Fibroblast of skin of right quadriceps (primary cell): ENCODE data around the gene OR52W1.

Experiments
- DNase-seq: peaks from one replicate; pipeline ENCODE4 v3.0.0-alpha.2; 2013

Gene OR52W1, protein sequence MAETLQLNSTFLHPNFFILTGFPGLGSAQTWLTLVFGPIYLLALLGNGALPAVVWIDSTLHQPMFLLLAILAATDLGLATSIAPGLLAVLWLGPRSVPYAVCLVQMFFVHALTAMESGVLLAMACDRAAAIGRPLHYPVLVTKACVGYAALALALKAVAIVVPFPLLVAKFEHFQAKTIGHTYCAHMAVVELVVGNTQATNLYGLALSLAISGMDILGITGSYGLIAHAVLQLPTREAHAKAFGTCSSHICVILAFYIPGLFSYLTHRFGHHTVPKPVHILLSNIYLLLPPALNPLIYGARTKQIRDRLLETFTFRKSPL

DNA sequence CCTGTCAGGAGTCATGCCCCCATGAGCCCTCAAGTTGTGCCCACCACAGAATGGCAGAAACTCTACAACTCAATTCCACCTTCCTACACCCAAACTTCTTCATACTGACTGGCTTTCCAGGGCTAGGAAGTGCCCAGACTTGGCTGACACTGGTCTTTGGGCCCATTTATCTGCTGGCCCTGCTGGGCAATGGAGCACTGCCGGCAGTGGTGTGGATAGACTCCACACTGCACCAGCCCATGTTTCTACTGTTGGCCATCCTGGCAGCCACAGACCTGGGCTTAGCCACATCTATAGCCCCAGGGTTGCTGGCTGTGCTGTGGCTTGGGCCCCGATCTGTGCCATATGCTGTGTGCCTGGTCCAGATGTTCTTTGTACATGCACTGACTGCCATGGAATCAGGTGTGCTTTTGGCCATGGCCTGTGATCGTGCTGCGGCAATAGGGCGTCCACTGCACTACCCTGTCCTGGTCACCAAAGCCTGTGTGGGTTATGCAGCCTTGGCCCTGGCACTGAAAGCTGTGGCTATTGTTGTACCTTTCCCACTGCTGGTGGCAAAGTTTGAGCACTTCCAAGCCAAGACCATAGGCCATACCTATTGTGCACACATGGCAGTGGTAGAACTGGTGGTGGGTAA lies at the start of gene OR52W1:
Gene OR52W1, plus strand, starts transcription at position 51 of the 637 bp plus-strand sequence. Its CDS starts 0 bp downstream, at position 51.
- no peak for DNase-seq

DNA sequence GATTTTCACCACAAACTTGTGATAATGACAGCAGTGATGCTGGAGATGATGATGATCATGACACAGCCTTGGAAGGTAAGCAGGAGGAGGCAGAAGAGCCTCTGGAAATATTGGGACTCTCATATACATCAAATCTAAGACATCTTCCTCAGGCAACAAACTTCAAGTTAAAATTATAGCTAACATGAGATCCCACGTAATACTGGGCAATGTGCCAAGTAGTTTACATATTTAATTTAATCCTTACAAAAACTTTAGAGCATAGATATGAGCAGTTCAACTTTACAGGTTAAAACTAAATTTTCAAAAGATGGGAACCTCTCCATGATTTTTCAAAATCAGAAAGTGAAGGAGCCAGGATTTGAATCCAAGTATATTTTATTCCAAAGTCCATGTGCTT lies 47.9 kb upstream of the OR52W1 start:
- DNase-seq = no peak

DNA sequence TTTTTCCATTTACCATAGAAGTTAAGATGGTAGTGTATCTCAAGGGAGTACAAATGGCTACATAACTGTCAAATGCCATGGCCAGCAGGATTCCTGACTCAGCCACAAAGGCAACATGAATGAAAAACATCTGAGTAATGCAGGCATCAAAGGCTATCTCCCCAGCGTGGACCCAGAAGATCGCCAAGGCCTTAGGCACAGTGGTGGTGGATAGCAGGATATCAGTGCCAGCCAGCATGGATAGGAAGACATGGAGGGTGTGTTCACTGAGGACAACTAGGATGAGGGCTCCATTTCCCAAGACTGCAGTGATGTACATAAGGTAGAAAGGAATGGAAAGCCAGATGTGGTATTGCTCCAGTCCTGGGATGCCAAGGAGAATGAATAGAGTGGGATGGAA lies 46.9 kb upstream of the OR52W1 start:
- no peak for DNase-seq

DNA sequence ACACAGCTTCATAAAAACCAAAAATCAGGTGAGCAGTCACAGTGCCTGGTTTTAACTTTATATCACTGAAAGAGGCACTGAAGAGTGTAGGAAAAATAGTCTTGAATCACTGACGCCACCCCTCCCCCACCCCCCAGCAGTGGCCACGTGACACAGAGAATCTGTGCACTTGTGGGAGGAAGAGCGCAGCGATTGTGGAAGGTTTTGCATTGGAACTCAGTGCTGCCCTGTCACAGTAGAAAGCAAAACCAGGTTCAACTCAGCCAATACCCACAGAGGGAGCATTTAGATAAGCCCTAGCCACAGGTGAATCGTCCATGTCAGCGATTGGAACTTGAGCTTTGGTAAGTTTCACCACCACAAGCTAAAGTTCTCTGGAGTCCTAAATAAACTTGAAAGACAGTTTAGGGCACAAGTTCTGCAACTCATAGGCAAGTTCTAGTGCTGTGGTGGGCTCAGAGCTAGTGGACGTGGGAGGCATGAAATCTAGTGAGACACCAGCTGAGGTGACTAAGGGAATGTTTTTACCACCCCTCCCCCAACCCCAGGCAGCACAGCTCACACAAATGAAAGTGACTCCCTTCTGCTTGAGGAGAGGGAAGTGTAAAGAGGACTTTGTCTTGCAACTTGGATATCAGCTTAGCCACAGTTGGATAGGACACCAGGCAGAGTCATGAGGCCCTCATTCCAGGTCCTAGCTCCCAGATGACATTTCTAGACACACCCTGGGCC lies 42.2 kb upstream of the OR52W1 start:
- no peak for DNase-seq

DNA sequence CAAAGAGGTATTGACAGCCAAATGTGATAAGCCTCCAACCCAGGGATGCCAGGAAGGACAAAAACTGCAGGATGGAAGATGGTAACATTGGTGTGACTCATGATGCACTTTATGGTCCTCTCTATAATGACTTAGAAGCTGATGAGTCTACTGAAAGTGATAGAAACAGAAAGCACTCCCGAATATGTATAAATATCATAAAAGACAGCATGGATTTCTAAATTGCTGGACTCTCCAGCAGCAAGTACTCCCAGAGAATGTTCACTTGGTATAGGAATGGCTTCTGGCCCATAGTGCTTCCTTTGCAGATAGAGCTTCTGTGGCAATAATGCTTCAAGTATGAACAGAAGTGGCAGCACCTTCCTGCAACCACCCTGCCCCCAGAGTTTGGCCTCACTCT lies 28.8 kb upstream of the OR52W1 start, which contains the start of gene OR52B2:
Gene OR52B2, minus strand, starts transcription at position 101 of the 400 bp plus-strand sequence. Its CDS starts 0 bp downstream, at position 101.
- DNase-seq = no peak

DNA sequence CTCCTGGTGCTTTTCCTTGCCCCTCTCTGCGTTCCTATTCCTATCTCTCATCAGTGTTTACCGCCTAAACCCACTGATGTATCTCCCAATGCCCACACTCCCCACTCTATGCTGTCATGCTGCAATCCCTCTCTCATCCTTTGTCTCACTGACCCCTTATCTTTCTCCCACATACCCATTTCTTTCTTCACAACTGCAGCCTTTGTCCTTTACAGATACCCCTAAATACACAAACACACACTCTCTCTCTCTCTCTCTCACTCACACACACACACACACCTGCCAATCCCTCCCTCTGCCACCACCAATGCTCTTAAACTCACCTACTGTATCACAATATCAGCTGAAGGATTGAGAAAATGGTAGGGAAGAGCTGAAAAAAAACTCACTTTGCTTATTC lies 23.6 kb upstream of the OR52W1 start:
- no peak for DNase-seq

DNA sequence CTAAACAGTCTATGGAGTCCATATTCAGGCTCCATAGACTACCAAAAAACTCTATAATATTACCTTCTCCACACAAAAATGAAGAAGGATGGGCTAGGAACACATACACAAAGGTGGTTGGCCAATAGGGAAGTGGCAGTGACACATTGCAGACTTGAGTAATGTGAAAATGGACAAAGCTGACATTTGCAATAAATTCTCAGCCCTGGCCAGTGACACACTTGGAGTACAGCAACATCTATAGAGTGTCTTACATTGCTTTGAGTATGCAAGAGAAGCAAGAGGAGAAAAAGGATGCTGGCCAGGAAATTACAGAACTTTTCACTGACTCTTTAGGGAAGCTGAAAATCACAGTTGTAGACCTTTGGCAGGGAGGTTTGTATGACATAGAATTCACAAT lies 7.3 kb upstream of the OR52W1 start:
- DNase-seq = no peak

DNA sequence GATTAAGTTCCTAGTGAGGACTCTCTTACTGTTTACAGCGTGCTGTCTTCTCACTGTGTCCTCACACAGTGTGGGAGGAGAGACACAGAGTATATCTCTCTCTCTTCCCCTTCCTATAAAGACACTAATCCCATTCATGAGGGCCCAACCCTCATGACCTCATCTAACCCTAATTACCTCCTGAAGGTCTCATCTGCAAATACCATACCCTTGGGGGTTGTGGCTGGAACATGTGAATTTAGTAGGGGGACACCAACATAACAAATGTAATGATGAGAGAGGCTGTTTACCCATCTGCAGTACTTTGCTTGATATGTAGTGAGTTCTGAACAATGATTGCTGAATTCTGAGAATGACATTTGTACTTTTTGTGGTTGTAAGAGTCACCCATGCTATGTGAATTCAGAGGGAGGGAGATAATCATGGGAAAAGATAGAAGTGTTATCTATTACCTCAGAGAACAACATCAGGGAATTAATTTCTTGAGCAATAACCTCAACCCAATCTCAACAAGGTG lies 4.9 kb upstream of the OR52W1 start:
- DNase-seq = no peak

DNA sequence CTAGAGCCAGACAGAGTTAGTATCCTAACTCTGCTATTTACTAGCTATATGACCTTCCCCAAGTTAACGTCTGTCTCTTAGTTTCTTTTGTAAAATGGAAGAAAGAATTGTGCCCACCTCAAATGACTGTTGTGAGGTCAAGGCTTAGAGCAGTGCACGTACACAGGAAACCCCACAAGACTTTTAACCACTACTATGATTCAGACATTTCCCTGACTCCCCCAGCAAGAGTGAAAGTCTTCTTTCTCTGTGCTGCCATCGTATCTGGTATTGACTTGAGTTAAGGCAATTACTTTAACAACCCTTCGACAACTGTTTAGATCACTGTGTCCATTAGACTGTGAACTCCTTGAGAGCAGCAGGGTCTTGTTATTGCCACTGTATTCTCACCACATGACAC lies 2.6 kb upstream of the OR52W1 start:
- DNase-seq = no peak

DNA sequence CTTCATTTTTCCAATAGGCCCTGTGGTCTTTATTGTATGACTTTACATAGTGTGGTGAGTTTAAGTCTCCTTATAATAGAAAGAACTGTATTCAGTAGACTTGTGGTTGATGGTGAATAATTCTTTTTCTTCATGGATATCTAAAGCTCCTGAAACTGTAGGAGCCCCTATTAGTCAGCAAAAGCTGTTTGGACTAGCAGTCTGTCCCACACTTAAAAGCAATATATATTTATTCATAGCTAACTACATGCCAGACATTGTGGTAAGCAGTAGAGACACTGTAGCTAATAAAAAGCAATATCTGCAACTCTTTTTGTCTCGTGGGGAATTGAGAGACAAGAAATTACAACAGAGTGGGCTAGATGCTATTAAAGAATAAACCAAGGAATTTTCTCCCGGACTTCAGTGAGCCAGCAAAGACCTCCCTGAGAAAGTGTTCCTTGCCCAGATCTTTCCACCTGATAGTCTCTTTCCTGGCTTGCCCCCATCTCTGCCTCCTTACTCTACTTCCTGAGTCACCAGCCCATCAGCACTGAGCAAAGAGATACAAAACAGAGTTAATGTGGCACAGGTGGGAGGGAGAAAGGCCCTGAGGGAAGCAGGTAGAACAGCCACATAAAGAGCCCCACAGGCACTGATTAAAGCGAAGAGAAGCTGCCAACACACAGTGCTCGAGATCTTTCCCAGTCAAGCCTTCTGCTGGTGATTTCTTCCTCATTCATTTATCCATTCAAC lies 1.4 kb upstream of the OR52W1 start:
- peak; percentile 8 for DNase-seq

DNA sequence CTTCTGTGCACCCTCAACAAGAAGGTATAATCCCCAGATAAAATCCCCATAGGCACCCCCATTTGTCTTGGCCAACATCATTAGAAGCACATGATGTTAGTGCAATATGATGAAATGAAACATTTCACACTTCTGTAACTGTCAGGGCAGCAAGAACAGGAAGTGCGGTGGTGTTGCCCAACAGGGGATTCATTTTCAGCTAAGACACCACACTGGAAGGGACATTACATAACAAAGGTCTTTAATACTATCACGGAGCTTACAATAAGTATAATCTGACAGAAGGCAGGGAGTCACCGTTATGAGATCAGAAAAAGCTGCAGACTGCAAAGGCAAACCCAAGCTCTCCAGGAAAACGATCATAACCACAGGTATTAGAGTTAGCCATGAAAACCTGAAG lies 2.0 kb downstream of the OR52W1 start:
- peak; percentile 5 for DNase-seq

DNA sequence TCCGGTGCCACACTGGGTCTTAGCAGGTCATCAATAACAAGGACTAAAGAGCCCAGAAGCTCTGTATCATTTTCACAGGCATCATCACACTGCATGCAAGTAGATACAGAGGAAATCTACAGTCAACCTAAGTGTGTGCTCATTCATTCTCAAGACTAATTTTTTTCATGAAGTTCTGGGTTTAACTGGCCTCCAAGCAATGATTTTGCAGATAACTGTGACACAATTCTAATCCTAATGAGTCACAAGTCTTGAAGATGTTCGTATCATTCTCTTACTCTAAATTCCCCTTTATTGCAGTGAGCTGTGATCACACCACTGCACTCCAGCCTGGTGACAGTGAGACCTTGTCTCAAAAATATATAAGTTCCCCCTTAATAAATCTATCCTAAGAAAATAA lies 2.5 kb downstream of the OR52W1 start:
- DNase-seq = peak; percentile 34

DNA sequence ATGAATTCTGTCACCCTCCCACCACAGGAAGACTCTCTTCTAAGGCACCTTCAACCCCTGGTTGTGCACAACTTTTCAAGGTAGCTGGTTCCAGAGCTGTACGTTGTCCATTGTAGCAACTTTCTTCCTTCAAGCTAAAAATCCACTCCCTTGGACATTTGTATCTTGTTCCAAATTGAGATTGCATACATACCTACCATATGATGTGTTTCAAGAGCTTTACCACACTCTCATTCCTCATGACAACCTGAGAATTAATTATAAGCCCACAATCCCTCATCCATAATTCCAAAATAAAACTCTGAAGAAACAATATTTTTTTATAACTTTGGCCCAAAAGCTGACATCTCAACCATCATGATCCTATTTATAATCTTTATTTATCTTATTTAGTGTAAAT lies 3.0 kb downstream of the OR52W1 start:
- DNase-seq = peak; percentile 22

DNA sequence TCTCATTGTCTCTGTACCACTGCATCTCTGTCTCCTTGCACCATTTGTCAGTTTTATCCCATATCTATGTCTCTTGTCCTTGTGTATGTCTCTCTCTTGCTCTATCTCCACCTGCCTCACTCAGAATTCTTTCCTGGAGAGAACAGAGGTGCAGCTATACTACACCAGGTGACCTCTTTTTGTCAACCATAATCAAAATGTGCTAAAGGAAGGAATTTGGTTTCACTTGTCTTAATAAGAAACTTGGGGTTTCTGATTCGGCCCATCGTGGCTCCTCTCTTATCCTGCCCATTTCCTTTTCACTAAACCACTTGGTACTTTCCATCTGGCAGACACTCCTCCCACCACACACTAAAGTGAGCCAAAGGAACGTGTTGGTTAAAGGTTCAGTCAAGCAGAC lies 4.3 kb downstream of the OR52W1 start:
- no peak for DNase-seq

DNA sequence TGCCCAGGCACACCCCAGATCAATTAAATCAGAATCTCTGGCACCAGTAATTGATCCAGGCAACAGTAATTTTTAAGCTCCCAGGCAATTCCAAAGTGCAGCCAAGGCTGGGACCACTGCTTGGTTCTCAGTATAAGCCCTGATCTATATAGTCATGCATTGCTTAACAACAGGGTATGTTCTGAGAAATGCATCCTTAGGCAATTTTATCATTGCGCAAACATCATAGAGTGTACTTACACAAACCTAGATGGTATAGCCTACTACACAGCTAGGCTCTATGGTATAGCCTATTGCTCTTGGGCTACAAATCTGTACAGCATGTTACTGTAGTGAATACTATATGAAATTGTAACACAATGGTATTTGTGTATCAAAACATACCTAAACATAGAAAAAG lies 5.7 kb downstream of the OR52W1 start:
- DNase-seq = peak; percentile 19

DNA sequence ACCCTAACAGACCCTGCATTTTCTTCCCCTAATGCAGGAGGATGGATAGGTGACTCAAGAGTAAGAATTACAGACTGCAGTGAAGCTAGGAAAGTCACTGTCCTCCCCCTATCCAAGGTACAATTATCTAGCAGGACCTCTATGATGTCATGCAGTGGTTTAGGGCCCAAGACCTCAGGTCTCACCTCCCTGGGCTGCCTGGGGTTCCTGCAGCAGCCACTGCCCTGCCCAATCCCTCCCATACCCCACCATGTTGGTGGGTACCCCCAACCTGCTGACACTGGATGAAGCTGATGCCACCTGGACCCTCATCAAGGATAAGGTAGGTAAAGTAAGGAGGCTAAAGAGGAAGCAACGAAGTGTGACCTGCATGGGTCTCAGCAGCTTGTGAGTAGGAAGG lies 6.3 kb downstream of the OR52W1 start, which contains the start of gene C11orf42:
Gene C11orf42, plus strand, starts transcription at position 192 of the 400 bp plus-strand sequence. Its CDS starts 59 bp downstream, at position 251.
- no peak for DNase-seq

DNA sequence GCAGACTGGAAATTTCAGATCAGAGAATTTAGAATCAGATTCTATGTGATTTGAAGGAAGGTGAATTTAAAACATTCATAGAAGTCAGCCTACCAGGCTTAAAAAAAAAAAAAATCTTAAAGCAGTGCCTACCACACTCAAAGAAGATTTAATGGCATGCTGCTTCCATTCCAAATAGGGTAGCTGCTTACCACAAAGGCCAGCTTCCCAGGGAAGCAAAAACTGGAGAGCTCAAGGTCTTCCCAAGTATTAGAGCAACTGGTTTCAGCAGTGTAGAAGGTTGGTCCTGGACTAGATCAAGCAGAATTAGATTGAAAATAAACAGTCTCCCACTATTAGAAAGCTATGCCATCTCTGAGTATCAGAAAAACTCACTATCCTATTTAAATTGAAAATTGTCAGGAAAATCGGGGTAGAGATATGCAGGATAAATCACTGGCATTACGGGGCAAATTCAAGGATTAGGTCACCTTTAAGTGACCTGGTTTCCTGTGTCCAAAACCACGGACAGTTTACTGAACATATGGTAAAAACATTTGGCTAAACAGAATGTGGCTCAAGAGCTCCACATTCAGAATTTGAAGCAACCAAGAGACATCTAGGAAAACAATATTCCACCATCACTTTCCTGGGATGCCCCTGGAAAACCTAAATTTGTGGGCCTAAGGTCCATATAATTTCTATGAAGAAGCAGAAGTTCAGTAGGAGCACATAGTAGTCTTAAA lies 7.6 kb downstream of the OR52W1 start:
- DNase-seq = no peak

DNA sequence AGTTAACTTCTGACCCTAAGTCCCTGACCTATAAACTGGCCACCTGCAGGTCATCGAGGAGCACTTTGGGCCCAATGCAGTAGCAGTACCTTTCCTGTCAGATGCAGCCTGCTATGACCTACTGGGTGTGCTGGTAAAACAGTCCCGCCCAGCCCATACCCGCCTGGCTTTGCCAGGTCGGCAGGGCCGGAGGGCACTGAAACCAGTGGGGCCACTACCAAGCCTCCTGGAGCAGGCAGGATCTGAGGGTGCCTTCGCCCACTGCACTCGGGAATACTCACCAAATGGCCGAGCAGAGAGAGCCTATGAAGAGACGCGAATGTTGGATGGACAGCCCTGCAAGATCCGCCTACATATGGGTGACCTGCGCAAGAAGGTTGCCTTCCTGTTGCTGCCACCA lies 10.8 kb downstream of the OR52W1 start:
- DNase-seq = no peak

DNA sequence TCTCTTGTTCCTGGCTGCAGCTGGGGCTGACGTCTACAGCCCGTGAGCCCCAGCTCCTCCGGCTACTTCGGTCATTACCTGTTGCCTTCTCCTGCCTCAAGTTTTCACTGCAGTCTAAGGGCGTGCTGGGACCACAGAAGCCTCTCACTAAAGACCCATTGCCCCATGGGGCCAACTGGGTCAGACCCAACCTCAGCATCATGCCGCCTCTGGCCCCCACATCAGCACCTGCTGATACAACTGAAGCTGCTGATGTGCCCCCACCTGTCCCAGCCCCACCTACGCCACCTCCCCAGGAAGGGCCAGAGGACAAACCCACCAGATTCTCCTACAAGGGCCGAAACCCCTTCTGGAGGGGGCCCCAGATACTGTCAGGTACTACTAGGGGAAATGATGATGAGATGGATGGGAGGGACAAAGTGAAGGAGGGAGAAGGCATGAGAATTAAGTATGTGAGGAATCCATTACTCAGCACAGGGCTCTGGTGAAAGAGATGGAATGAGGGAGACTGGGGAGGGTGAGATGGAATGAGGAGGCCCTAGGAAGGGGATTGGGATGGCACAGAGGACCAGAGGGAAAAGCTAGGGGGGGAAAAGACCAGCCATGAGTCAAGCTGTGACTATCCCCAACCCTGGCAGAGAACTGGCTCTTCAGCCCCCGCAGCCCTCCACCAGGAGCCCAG lies 11.4 kb downstream of the OR52W1 start:
- DNase-seq = peak; percentile 52

DNA sequence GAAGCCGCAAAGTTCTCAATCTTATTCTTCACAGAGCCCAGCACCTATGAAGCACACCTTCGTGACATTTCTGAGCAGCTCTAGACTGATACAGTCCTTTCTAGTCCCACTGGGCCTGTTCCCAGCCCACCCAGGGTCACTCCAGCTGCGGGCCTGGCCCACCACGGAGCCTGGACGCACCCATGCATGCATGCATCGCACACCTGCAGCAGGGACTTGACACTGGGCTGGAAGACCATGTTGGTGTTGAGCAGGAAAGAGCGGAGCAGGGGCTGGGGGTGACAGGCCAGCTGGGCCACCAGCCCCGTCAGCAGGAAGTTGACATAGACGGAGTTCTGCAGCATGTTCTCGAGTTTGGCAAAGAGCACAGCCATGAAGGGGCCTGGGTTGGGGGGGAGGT lies 15.5 kb downstream of the OR52W1 start:
- no peak for DNase-seq

DNA sequence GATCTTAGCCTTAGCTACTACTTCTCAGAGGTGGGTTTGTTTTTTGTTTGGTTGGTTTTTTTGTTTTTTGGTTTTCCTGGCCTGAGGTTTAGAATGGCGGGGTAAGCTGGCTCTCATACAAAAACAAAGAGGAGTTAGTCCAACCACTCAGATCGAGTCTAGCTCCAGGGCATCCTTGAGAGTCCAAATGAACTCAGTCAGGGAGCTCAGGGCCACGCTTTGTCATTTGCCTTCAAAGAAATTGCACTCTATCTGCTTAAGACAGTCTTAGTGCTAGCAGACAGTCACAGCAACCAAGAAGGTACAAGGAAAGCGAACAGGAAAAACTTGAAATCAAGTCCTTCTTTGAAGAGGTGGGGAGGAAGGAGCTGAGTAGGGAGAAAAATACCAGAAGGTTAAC lies 17.5 kb downstream of the OR52W1 start:
- DNase-seq = no peak

DNA sequence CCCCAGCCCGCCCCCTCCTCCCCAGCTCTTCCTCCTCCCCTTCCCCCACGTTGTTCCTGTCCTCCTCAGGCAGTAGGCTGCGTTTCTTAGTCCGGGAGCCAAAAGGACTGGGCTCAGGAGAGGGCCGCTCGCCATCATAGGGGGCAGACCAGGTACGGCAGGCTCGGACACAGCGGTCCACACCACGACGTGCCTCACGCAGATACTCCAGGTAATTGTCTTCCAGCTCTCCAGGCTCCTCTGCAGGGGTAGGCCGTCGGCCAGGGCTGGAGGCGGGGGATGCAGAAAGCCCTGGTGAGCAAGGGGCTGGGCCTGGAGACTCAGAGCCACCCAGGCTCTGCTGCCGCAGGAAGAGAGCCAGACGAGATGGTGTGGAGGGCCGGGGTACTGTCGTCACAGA lies 18.7 kb downstream of the OR52W1 start:
- DNase-seq = no peak
